Measurements from ENCODE around the gene EMP1.

The EMP1 gene

GRCh38 chr12:13198241-13198640 is 1.7 kb downstream of the EMP1 start:
- no peak for DNase-seq

- no peak for DNase-seq
Measured at GRCh38 chr12:13198876-13199275, 2.4 kb downstream of the EMP1 start.

- DNase-seq = no peak
Measured at GRCh38 chr12:13199592-13199991, 3.1 kb downstream of the EMP1 start.

- no peak for DNase-seq
Measured at GRCh38 chr12:13200841-13201240, 4.3 kb downstream of the EMP1 start.

GRCh38 chr12:13203034-13203922 is 6.8 kb downstream of the EMP1 start:
- no peak for DNase-seq

- DNase-seq = no peak
Measured at GRCh38 chr12:13204428-13204827, 7.9 kb downstream of the EMP1 start.

- DNase-seq = no peak
Measured at GRCh38 chr12:13205809-13206559, 9.5 kb downstream of the EMP1 start.

- DNase-seq = no peak
Measured at GRCh38 chr12:13206560-13206897, 10.0 kb downstream of the EMP1 start.

- no peak for DNase-seq
Measured at GRCh38 chr12:13208533-13209435, 12.3 kb downstream of the EMP1 start.

- no peak for DNase-seq
Measured at GRCh38 chr12:13209436-13210235, 13.1 kb downstream of the EMP1 start.

GRCh38 chr12:13210236-13211190 is 14.0 kb downstream of the EMP1 start:
- DNase-seq = no peak

GRCh38 chr12:13211191-13211858 is 14.8 kb downstream of the EMP1 start:
- no peak for DNase-seq

- peak; percentile 83 for DNase-seq
Measured at GRCh38 chr12:13211859-13212664, 15.5 kb downstream of the EMP1 start.

GRCh38 chr12:13215056-13215455 is 18.5 kb downstream of the EMP1 start:
- DNase-seq = no peak

GRCh38 chr12:13218641-13219040 is 22.1 kb downstream of the EMP1 start:
- DNase-seq = no peak

- DNase-seq = no peak
Measured at GRCh38 chr12:13219320-13219719, 22.8 kb downstream of the EMP1 start.

GRCh38 chr12:13220838-13221237 is 24.3 kb downstream of the EMP1 start:
- DNase-seq = no peak

GRCh38 chr12:13222076-13222475 is 25.6 kb downstream of the EMP1 start:
- no peak for DNase-seq

GRCh38 chr12:13223179-13223804 is 26.8 kb downstream of the EMP1 start:
- DNase-seq = no peak
